ENCODE results near the gene MEIOB. TPM values are rescaled to one million over a fixed set of nuclear protein-coding genes. Genes with fewer than 3 reads are reported as not detected.
"Not testable (repeated sequence)": the region's sequence is repeated elsewhere in the genome, so short reads cannot be mapped to it uniquely, and the experiment has no call there.

The MEIOB gene
- total RNA-seq, 1 donor from 2014 or later, result 0.62 TPM

- no peak for DNase-seq
These were observed 62.6 kb downstream of the MEIOB start for GRCh38 chr16:1809281-1809801.

GRCh38 chr16:1808691-1809090 lies 63.3 kb downstream of the MEIOB start:
- DNase-seq, result no peak

- no peak for DNase-seq
These were observed 64.3 kb downstream of the MEIOB start for GRCh38 chr16:1807626-1808025.

- DNase-seq, result no peak
These were observed 71.3 kb downstream of the MEIOB start for GRCh38 chr16:1800701-1801100.

GRCh38 chr16:1799263-1799662 lies 72.7 kb downstream of the MEIOB start:
- not testable (repeated sequence) for DNase-seq

GRCh38 chr16:1794908-1795666 lies 76.9 kb downstream of the MEIOB start:
- DNase-seq, result no peak

GRCh38 chr16:1794221-1794871 lies 77.6 kb downstream of the MEIOB start:
- no peak for DNase-seq

- DNase-seq, result no peak
These were observed 78.3 kb downstream of the MEIOB start, which contains the start of gene IGFALS for GRCh38 chr16:1793578-1794220. IGFALS (minus strand) TSS chr16:1793705; CDS start chr16:1793652, 53 bp downstream.

- DNase-seq, result no peak
These were observed 79.0 kb downstream of the MEIOB start for GRCh38 chr16:1792836-1793577.

GRCh38 chr16:1791943-1792812 lies 79.8 kb downstream of the MEIOB start:
- DNase-seq, result peak; percentile 21

GRCh38 chr16:1791256-1791942 lies 80.6 kb downstream of the MEIOB start:
- DNase-seq, result no peak

- DNase-seq, result no peak
These were observed 81.2 kb downstream of the MEIOB start for GRCh38 chr16:1790611-1791255.

- no peak for DNase-seq
These were observed 81.7 kb downstream of the MEIOB start for GRCh38 chr16:1790261-1790610.

GRCh38 chr16:1789643-1790045 lies 82.3 kb downstream of the MEIOB start:
- DNase-seq, result no peak

GRCh38 chr16:1788708-1789100 lies 83.3 kb downstream of the MEIOB start:
- no peak for DNase-seq

GRCh38 chr16:1788095-1788707 lies 83.8 kb downstream of the MEIOB start:
- no peak for DNase-seq

- no peak for DNase-seq
These were observed 84.5 kb downstream of the MEIOB start for GRCh38 chr16:1787322-1788094.

- DNase-seq, result no peak
These were observed 85.0 kb downstream of the MEIOB start for GRCh38 chr16:1787056-1787321.

All from tongue (tissue), 2 donors.